Mesendoderm (in vitro differentiated cells): ENCODE results near the gene BCAT1.

Experiments
- DNase-seq: peaks from one replicate; pipeline ENCODE4 v3.0.0; 2013
- H2AK5ac ChIP-seq: 2 replicates; pipeline ENCODE4 v1.6.1; 2013; ENCODE audit warnings: low read length, inconsistent platforms
- H2BK120ac ChIP-seq: 2 replicates; pipeline ENCODE4 v1.6.1; 2013; ENCODE audit warnings: low read depth, mild to moderate bottlenecking, low read length, moderate library complexity, mixed read lengths
- H2BK15ac ChIP-seq: replicated peaks from 2 replicates; pipeline ENCODE4 v1.6.1; 2013; ENCODE audit warnings: low read depth, mild to moderate bottlenecking, moderate library complexity
- H2BK5ac ChIP-seq: 2 replicates; pipeline ENCODE4 v1.6.1; 2013; ENCODE audit warnings: low read length, inconsistent platforms
- H3K18ac ChIP-seq: 2 replicates; pipeline ENCODE4 v1.6.1; 2013; ENCODE audit warnings: mild to moderate bottlenecking, low read length, mixed read lengths
- H3K23ac ChIP-seq: one replicate; pipeline ENCODE4 v1.6.1; 2013; ENCODE audit warnings: low read length
- H3K27ac ChIP-seq: 2 replicates; pipeline ENCODE4 v1.5.1; 2013; ENCODE audit warnings: low read depth, mild to moderate bottlenecking, inconsistent platforms, low read length, moderate library complexity
- H3K27me3 ChIP-seq: 2 replicates; pipeline ENCODE4 v1.6.1; 2013; ENCODE audit warnings: low read length, control low read depth, mild to moderate bottlenecking, inconsistent platforms; ENCODE audit not compliant: insufficient read depth, poor library complexity
- H3K36me3 ChIP-seq: 2 replicates; pipeline ENCODE4 v1.6.1; 2013; ENCODE audit warnings: low read length, inconsistent platforms; ENCODE audit not compliant: control insufficient read depth, insufficient read depth
- H3K4ac ChIP-seq: one replicate; pipeline ENCODE4 v1.6.1; 2013; ENCODE audit warnings: low read depth, mild to moderate bottlenecking, low read length, moderate library complexity
- H3K4me1 ChIP-seq: 2 replicates; pipeline ENCODE4 v1.6.1; 2013; ENCODE audit warnings: low read depth, low read length, inconsistent platforms; ENCODE audit not compliant: control insufficient read depth
- H3K4me2 ChIP-seq: 2 replicates; pipeline ENCODE4 v1.6.1; 2013; ENCODE audit warnings: low read length
- H3K4me3 ChIP-seq: 2 replicates; pipeline ENCODE4 v1.5.1; 2013; ENCODE audit warnings: mild to moderate bottlenecking, low read length
- H3K56ac ChIP-seq: one replicate; pipeline ENCODE4 v1.6.1; 2013; ENCODE audit warnings: low read length
- H3K79me1 ChIP-seq: 2 replicates; pipeline ENCODE4 v1.6.1; 2013; ENCODE audit warnings: low read length, inconsistent platforms
- H3K79me2 ChIP-seq: 2 replicates; pipeline ENCODE4 v1.6.1; 2013; ENCODE audit warnings: mild to moderate bottlenecking, low read length; ENCODE audit not compliant: control insufficient read depth, insufficient read depth
- H3K9ac ChIP-seq: 2 replicates; pipeline ENCODE4 v1.6.1; 2013; ENCODE audit warnings: low read length, inconsistent platforms
- H4K5ac ChIP-seq: one replicate; pipeline ENCODE4 v1.6.1; 2013; ENCODE audit warnings: low read length
- H4K8ac ChIP-seq: one replicate; pipeline ENCODE4 v1.6.1; 2013; ENCODE audit warnings: low read depth, mild to moderate bottlenecking, control low read depth, low read length, moderate library complexity
- WGBS: extraction: QIAGEN DNeasy Blood & Tissue Kit; methylation state at CpG from one replicate; pipeline ENCODE4 v1.1.7; 2013; ENCODE audit warnings: low lambda C conversion rate, missing lambda C conversion rate; ENCODE audit not compliant: insufficient coverage; ENCODE audit errors: extremely low coverage; 5-methylcytosine and 5-hydroxymethylcytosine counted together

BCAT1 gene

GRCh38 chr12:24769682-24770081, 179.2 kb downstream of the BCAT1 start:
- H3K79me1 ChIP-seq = no peaks in the 10 kb centered on the region
- no CpG with 5 or more reads among the region's 3 CpGs for WGBS
- no peak overlapping the region for H3K4ac ChIP-seq
- H3K79me2 ChIP-seq = no peaks in the 10 kb centered on the region
- H4K8ac ChIP-seq = no peak overlapping the region
- H2AK5ac ChIP-seq = no peak overlapping the region
- no peaks in the 10 kb centered on the region for H3K4me1 ChIP-seq
- H3K18ac ChIP-seq = no peak overlapping the region
- H2BK120ac ChIP-seq = no peak overlapping the region
- H2BK5ac ChIP-seq = no peak overlapping the region
- H3K9ac ChIP-seq = no peak overlapping the region
- H3K4me3 ChIP-seq = no peak overlapping the region
- H4K5ac ChIP-seq = no peak overlapping the region
- H3K27me3 ChIP-seq = no peaks in the 10 kb centered on the region
- H3K23ac ChIP-seq = no peak overlapping the region
- H3K36me3 ChIP-seq = no peaks in the 10 kb centered on the region
- no peak overlapping the region for H2BK15ac ChIP-seq
- no peak for DNase-seq
- no peak overlapping the region for H3K56ac ChIP-seq
- no peak overlapping the region for H3K4me2 ChIP-seq
- no peak overlapping the region for H3K27ac ChIP-seq

GRCh38 chr12:24768415-24768814, 180.5 kb downstream of the BCAT1 start:
- Histone ChIP-seq H4K8ac (no peak overlapping the region), H3K27ac (no peak overlapping the region), H3K9ac (no peak overlapping the region), H3K79me2 (no peaks in the 10 kb centered on the region), H3K4me2 (no peak overlapping the region), H3K18ac (no peak overlapping the region), H2BK120ac (no peak overlapping the region), H2AK5ac (no peak overlapping the region), H3K79me1 (no peaks in the 10 kb centered on the region), H3K4me3 (no peak overlapping the region), H3K56ac (no peak overlapping the region), H4K5ac (no peak overlapping the region), H2BK5ac (no peak overlapping the region), H3K36me3 (no peaks in the 10 kb centered on the region), H3K4ac (no peak overlapping the region), H2BK15ac (no peak overlapping the region), H3K27me3 (no peaks in the 10 kb centered on the region), H3K23ac (no peak overlapping the region), H3K4me1 (no peaks in the 10 kb centered on the region)
- DNase-seq = no peak

GRCh38 chr12:24767016-24767415, 181.9 kb downstream of the BCAT1 start:
- Histone ChIP-seq H3K4me1 (no peaks in the 10 kb centered on the region), H3K4me2 (no peak overlapping the region), H3K23ac (no peak overlapping the region), H3K9ac (no peak overlapping the region), H3K27me3 (no peaks in the 10 kb centered on the region), H3K18ac (no peak overlapping the region), H3K27ac (no peak overlapping the region), H3K36me3 (no peaks in the 10 kb centered on the region), H3K79me2 (no peaks in the 10 kb centered on the region), H4K8ac (no peak overlapping the region), H4K5ac (no peak overlapping the region), H3K4me3 (no peak overlapping the region), H2BK120ac (no peak overlapping the region), H3K4ac (no peak overlapping the region), H2BK15ac (no peak overlapping the region), H3K56ac (no peak overlapping the region), H2AK5ac (no peak overlapping the region), H2BK5ac (no peak overlapping the region), H3K79me1 (no peaks in the 10 kb centered on the region)
- WGBS = no CpG with 5 or more reads among the region's 1 CpG
- DNase-seq = no peak

GRCh38 chr12:24764712-24765111, 184.2 kb downstream of the BCAT1 start:
- no peak overlapping the region for H3K4me3 ChIP-seq

GRCh38 chr12:24760606-24761378, 188.1 kb downstream of the BCAT1 start:
- Histone ChIP-seq H3K56ac (no peak overlapping the region), H3K4me2 (no peak overlapping the region), H3K4ac (no peak overlapping the region), H2AK5ac (no peak overlapping the region), H2BK15ac (no peak overlapping the region), H3K27me3 (no peaks in the 10 kb centered on the region), H3K27ac (no peak overlapping the region), H3K18ac (no peak overlapping the region), H3K36me3 (no peaks in the 10 kb centered on the region), H3K4me1 (no peaks in the 10 kb centered on the region), H4K5ac (no peak overlapping the region), H3K79me2 (no peaks in the 10 kb centered on the region), H2BK120ac (no peak overlapping the region), H4K8ac (no peak overlapping the region), H3K79me1 (no peaks in the 10 kb centered on the region), H3K9ac (no peak overlapping the region), H2BK5ac (no peak overlapping the region), H3K4me3 (no peak overlapping the region), H3K23ac (no peak overlapping the region)
- no CpG with 5 or more reads among the region's 5 CpGs for WGBS
- DNase-seq = no peak

More at GRCh38 chr12:24764712-24765111, 184.2 kb downstream of the BCAT1 start:
- DNase-seq = no peak
- H4K8ac ChIP-seq = no peak overlapping the region
- H3K9ac ChIP-seq = no peak overlapping the region
- no peak overlapping the region for H2BK5ac ChIP-seq
- H3K4ac ChIP-seq = no peak overlapping the region
- WGBS = no CpG with 5 or more reads among the region's 1 CpG
- no peak overlapping the region for H2BK120ac ChIP-seq
- H3K79me2 ChIP-seq = no peaks in the 10 kb centered on the region
- H3K36me3 ChIP-seq = no peaks in the 10 kb centered on the region
- no peak overlapping the region for H4K5ac ChIP-seq
- no peak overlapping the region for H2AK5ac ChIP-seq
- no peak overlapping the region for H3K56ac ChIP-seq
- H3K4me2 ChIP-seq = no peak overlapping the region
- no peak overlapping the region for H3K27ac ChIP-seq
- H3K23ac ChIP-seq = no peak overlapping the region
- no peak overlapping the region for H2BK15ac ChIP-seq
- H3K27me3 ChIP-seq = no peaks in the 10 kb centered on the region
- no peak overlapping the region for H3K18ac ChIP-seq
- H3K4me1 ChIP-seq = no peaks in the 10 kb centered on the region
- no peaks in the 10 kb centered on the region for H3K79me1 ChIP-seq

- Histone ChIP-seq H3K36me3 (no peaks in the 10 kb centered on the region), H3K56ac (no peak overlapping the region), H3K79me2 (no peaks in the 10 kb centered on the region), H4K8ac (no peak overlapping the region), H2AK5ac (no peak overlapping the region), H3K27ac (no peak overlapping the region), H3K4me2 (no peak overlapping the region), H3K4ac (no peak overlapping the region), H3K27me3 (no peaks in the 10 kb centered on the region), H3K18ac (no peak overlapping the region), H3K79me1 (no peaks in the 10 kb centered on the region), H3K4me1 (no peaks in the 10 kb centered on the region), H4K5ac (no peak overlapping the region), H2BK120ac (no peak overlapping the region), H2BK5ac (no peak overlapping the region), H3K23ac (no peak overlapping the region), H2BK15ac (no peak overlapping the region), H3K9ac (no peak overlapping the region), H3K4me3 (no peak overlapping the region)
- WGBS = no CpG with 5 or more reads among the region's 1 CpG
- DNase-seq = peak; percentile 56
Measured at GRCh38 chr12:24760162-24760561, 188.7 kb downstream of the BCAT1 start.
